Keratinocyte (primary cell): Measurements from ENCODE around the gene GRIP1. TPM values are rescaled to one million over a fixed set of nuclear protein-coding genes. Genes with fewer than 3 reads are reported as not detected.

Experiments
- DNase-seq: peaks from one replicate; pipeline ENCODE4 v3.0.0-alpha.2; 2011; ENCODE audit warnings: low read depth, missing footprints, low spot score
- FAIRE-seq: peaks from 2 replicates; lab custom pipeline; 2011; peaks lifted over from hg19 to GRCh38; lab: Jason Lieb, UNC
- H2AFZ ChIP-seq: 2 replicates; pipeline ENCODE4 v1.6.0; 2012; ENCODE audit warnings: low read length, control low read depth, inconsistent platforms; ENCODE audit not compliant: control insufficient read depth
- H3K27ac ChIP-seq: 2 replicates; pipeline ENCODE4 v1.5.1; 2011; ENCODE audit warnings: low read length; ENCODE audit not compliant: control insufficient read depth, insufficient read depth
- H3K27me3 ChIP-seq: 3 replicates; pipeline ENCODE4 v1.6.0; 2011; ENCODE audit warnings: low read length; ENCODE audit not compliant: control insufficient read depth, insufficient read depth; ENCODE audit errors: extremely low read depth
- H3K36me3 ChIP-seq, 2 experiments: 2 replicates in 1 of 2; 3 replicates in 1 of 2; pipeline ENCODE4 v1.5.1; 2011; ENCODE audit warnings: low read length in 2 of 2, mild to moderate bottlenecking in 1 of 2; ENCODE audit not compliant: control insufficient read depth in 2 of 2, insufficient read depth in 2 of 2; ENCODE audit errors: extremely low read depth in 1 of 2
- H3K4me1 ChIP-seq: 3 replicates; pipeline ENCODE4 v1.5.1; 2011; ENCODE audit warnings: low read length; ENCODE audit not compliant: control insufficient read depth, insufficient read depth; ENCODE audit errors: extremely low read depth
- H3K4me2 ChIP-seq: 3 replicates; pipeline ENCODE4 v1.6.0; 2011; ENCODE audit warnings: low read depth, low read length; ENCODE audit not compliant: control insufficient read depth, insufficient read depth; ENCODE audit errors: extremely low read depth
- H3K4me3 ChIP-seq, 3 experiments: fragments of 200-600 bp in 1 of 3; sonication (generic) in 1 of 3; 2 replicates in 2 of 3; 3 replicates in 1 of 3; pipeline ENCODE4 v1.5.1; 2011 to 2016; ENCODE audit warnings: low read length in 3 of 3, mild to moderate bottlenecking in 3 of 3, control low read depth in 2 of 3, inconsistent platforms in 1 of 3, low read depth in 1 of 3, mixed read lengths in 1 of 3, mixed run types in 1 of 3, moderate library complexity in 1 of 3; ENCODE audit not compliant: control insufficient read depth in 2 of 3, insufficient read depth in 2 of 3; ENCODE audit errors: extremely low read depth in 1 of 3
- H3K79me2 ChIP-seq: 2 replicates; pipeline ENCODE4 v1.6.0; 2012; ENCODE audit warnings: low read length; ENCODE audit not compliant: control insufficient read depth, insufficient read depth
- H3K9ac ChIP-seq: 3 replicates; pipeline ENCODE4 v1.6.0; 2011; ENCODE audit warnings: low read length; ENCODE audit not compliant: control insufficient read depth, insufficient read depth; ENCODE audit errors: extremely low read depth
- H3K9me1 ChIP-seq: 3 replicates; pipeline ENCODE4 v1.6.0; 2011; ENCODE audit warnings: low read length; ENCODE audit not compliant: control insufficient read depth, insufficient read depth; ENCODE audit errors: extremely low read depth
- H3K9me3 ChIP-seq: 2 replicates; pipeline ENCODE4 v1.5.1; 2012; ENCODE audit warnings: low read depth, low read length; ENCODE audit not compliant: control insufficient read depth
- H4K20me1 ChIP-seq: 3 replicates; pipeline ENCODE4 v1.6.0; 2011; ENCODE audit warnings: low read length; ENCODE audit not compliant: control insufficient read depth, insufficient read depth; ENCODE audit errors: extremely low read depth
- EZH2 ChIP-seq: IDR thresholded peaks from one replicate; pipeline ENCODE4 v1.6.1; 2012; ENCODE audit warnings: inconsistent platforms, mild to moderate bottlenecking, low read length, moderate library complexity
- dilution Hi-C: fragments of 300-500 bp; cut with MboI; formaldehyde crosslinking; loops from one replicate; pipeline ENCODE4 v1.7.0; 2020; ENCODE audit warnings: low sequenced_read_pairs; ENCODE audit not compliant: extremely low pct_ligation_motif_present
- polyA plus RNA-seq, 5 experiments: library from polyadenylated mRNA; depleted of rRNA in 3 of 5; stranded (reverse) in 3 of 5; stranded (forward) in 1 of 5; unstranded in 1 of 5; fragments of >200 nt; gene quantifications; 1 replicate in 1 of 5; 2 replicates in 3 of 5; 3 replicates in 1 of 5; pipeline versions ENCODE4 v1.2.1 to v1.2.3, GENCODE V29; 2011 to 2012; ENCODE audit warnings: missing spikeins in 2 of 5, low read depth in 1 of 5, low replicate concordance in 1 of 5
- TF ChIP-seq, protein P1 (sequence below), 3 experiments: IDR thresholded peaks in 1 of 3; conservative IDR thresholded peaks in 1 of 3; optimal IDR thresholded peaks in 1 of 3; 2 replicates in 2 of 3; 3 replicates in 1 of 3; pipeline versions ENCODE3 to v1.5.1; 2011; ENCODE audit warnings: low read length in 3 of 3, mild to moderate bottlenecking in 3 of 3, moderate library complexity in 2 of 3, control low read depth in 1 of 3, inconsistent platforms in 1 of 3; ENCODE audit not compliant: insufficient read depth in 2 of 3; ENCODE audit errors: extremely low read depth in 1 of 3

Gene GRIP1
- polyA plus RNA-seq, 1 donor (not counting 4 experiments of a cell fraction or from before 2014, with no cell fraction given) = 6.7 TPM

DNA sequence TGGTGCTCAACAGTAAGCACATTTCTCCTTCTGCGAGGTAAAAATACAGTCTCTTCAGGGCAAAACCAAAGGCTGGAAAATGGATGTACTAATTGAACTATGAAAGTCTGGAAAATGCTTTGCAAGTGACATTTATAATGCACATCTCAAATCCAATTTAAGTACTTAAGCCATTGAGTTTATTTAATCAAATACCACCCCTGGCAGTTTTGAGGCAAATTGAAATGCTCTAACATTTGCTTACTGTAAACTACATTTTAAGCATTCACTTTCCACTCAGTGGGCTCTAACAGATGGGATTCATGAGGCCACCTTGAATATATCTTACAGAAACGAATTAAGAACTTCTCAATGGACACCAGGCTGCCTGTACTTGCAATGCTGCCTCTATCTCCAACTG lies 306.9 kb downstream of the GRIP1 start:
- Histone ChIP-seq H3K4me1 (no peaks in the 10 kb centered on the region), H3K4me3 (no peak overlapping the region), H3K9me3 (no peaks in the 10 kb centered on the region), H3K79me2 (no peaks in the 10 kb centered on the region), H4K20me1 (no peaks in the 10 kb centered on the region), H3K4me2 (no peak overlapping the region), H3K9ac (no peak overlapping the region), H3K27me3 (no peaks in the 10 kb centered on the region), H3K36me3 (no peaks in the 10 kb centered on the region), H3K9me1 (no peaks in the 10 kb centered on the region), H2AFZ (no peak overlapping the region), H3K27ac (no peak overlapping the region)
- dilution Hi-C loops = no loop called here
- TF ChIP-seq, protein P1, sequence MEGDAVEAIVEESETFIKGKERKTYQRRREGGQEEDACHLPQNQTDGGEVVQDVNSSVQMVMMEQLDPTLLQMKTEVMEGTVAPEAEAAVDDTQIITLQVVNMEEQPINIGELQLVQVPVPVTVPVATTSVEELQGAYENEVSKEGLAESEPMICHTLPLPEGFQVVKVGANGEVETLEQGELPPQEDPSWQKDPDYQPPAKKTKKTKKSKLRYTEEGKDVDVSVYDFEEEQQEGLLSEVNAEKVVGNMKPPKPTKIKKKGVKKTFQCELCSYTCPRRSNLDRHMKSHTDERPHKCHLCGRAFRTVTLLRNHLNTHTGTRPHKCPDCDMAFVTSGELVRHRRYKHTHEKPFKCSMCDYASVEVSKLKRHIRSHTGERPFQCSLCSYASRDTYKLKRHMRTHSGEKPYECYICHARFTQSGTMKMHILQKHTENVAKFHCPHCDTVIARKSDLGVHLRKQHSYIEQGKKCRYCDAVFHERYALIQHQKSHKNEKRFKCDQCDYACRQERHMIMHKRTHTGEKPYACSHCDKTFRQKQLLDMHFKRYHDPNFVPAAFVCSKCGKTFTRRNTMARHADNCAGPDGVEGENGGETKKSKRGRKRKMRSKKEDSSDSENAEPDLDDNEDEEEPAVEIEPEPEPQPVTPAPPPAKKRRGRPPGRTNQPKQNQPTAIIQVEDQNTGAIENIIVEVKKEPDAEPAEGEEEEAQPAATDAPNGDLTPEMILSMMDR (optimal IDR thresholded peaks at IDR 0.05 in 1 of 3, IDR thresholded peaks at IDR 0.05 in 1 of 3, conservative IDR thresholded peaks at IDR 0.05 in 1 of 3; ENCODE audit: extremely low read depth in 1 of 3, insufficient read depth in 2 of 3, low read length in 3 of 3) = no peak
- no peak for TF ChIP-seq EZH2
- DNase-seq (no peak), FAIRE-seq (no peak)

DNA sequence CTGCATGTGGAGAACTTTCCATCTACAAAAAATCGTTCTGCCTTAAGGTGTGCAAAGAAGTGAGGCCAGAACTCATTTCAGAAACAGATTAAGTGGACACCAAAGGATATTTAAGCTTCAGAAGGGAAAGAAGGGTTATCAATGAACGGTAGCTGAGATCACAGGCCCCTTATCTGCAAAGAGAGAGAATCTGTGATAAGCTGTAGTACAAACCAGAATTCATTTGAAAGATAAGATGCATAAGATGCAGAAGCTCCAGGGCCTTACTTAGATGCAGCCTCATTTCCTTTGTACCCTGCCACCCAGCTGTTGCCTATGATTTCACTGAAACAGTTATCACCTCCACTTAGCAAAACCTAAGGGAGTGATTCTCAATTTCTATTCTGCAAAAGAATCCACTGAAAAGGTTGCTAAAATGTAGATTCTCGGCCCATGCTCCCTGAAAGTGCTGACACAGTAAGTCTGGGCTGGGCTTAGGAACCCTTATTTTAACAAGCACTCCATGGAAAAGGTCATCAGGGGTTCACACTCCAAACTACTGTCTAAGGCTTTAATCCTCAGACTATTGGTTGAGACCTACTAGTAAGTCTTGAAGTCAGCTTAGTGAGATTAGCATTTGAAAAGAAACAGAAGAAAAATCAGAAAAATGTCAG lies 311.7 kb downstream of the GRIP1 start:
- no peaks in the 10 kb centered on the region for H3K27me3 ChIP-seq
- no peaks in the 10 kb centered on the region for H4K20me1 ChIP-seq
- no peaks in the 10 kb centered on the region for H3K9me3 ChIP-seq
- no peak overlapping the region for H2AFZ ChIP-seq
- no peak overlapping the region for H3K4me3 ChIP-seq
- no peak for TF ChIP-seq EZH2
- TF ChIP-seq, protein P1 (optimal IDR thresholded peaks at IDR 0.05 in 1 of 3, IDR thresholded peaks at IDR 0.05 in 1 of 3, conservative IDR thresholded peaks at IDR 0.05 in 1 of 3; ENCODE audit: extremely low read depth in 1 of 3, insufficient read depth in 2 of 3, low read length in 3 of 3) = no peak
- DNase-seq (no peak), FAIRE-seq (no peak)
- H3K36me3 ChIP-seq = no peaks in the 10 kb centered on the region
- H3K9ac ChIP-seq = no peak overlapping the region
- H3K4me1 ChIP-seq = no peaks in the 10 kb centered on the region
- no peaks in the 10 kb centered on the region for H3K79me2 ChIP-seq
- H3K27ac ChIP-seq = no peak overlapping the region
- no peaks in the 10 kb centered on the region for H3K9me1 ChIP-seq
- no peak overlapping the region for H3K4me2 ChIP-seq
- dilution Hi-C loops = no loop called here
